Measurements from ENCODE around the gene MBTPS1. TPM values are rescaled to one million over a fixed set of nuclear protein-coding genes. Genes with fewer than 3 reads are reported as not detected.

The MBTPS1 gene
- polyA plus RNA-seq, 3 donors, result 29.8 to 56.3 (median 46.8) TPM

GRCh38 chr16:84033251-84034195 is 83.2 kb downstream of the MBTPS1 start:
- no peak overlapping the region for H3K27ac ChIP-seq (ENCODE audit: low read depth, low read length)
- 80 to 85% (median 83%) methylated on average over 25 of the region's 25 CpGs for WGBS, 3 donors

GRCh38 chr16:84032458-84033178 is 84.1 kb downstream of the MBTPS1 start:
- 73 to 76% (median 76%) methylated on average over 15 of the region's 15 CpGs for WGBS, 3 donors
- no peak overlapping the region for H3K27ac ChIP-seq (ENCODE audit: low read depth, low read length)

GRCh38 chr16:84031556-84031955 is 85.2 kb downstream of the MBTPS1 start:
- no peak overlapping the region for H3K27ac ChIP-seq (ENCODE audit: low read depth, low read length)
- 68 to 83% (median 78%) methylated on average over 17 of the region's 17 CpGs for WGBS, 3 donors

- no peak overlapping the region for H3K27ac ChIP-seq (ENCODE audit: low read depth, low read length)
- 59 to 79% (median 65%) methylated on average over 14 of the region's 14 CpGs for WGBS, 3 donors
Observed at GRCh38 chr16:84029297-84030047, 87.3 kb downstream of the MBTPS1 start.

- no peak overlapping the region for H3K27ac ChIP-seq (ENCODE audit: low read depth, low read length)
- 69 to 83% (median 70%) methylated on average over 15 of the region's 15 CpGs for WGBS, 3 donors
Observed at GRCh38 chr16:84027625-84028024, 89.1 kb downstream of the MBTPS1 start.

GRCh38 chr16:84026606-84027005 is 90.1 kb downstream of the MBTPS1 start:
- 82 to 89% (median 88%) methylated on average over 10 of the region's 10 CpGs for WGBS, 3 donors
- no peak overlapping the region for H3K27ac ChIP-seq (ENCODE audit: low read depth, low read length)

GRCh38 chr16:84024854-84025253 is 91.9 kb downstream of the MBTPS1 start:
- H3K27ac ChIP-seq (ENCODE audit: low read depth, low read length), result no peak overlapping the region
- WGBS, 3 donors, result 57 to 88% (median 58%) methylated on average over 9 of the region's 9 CpGs

GRCh38 chr16:84022644-84023043 is 94.1 kb downstream of the MBTPS1 start:
- WGBS, 3 donors, result 69 to 86% (median 72%) methylated on average over 11 of the region's 11 CpGs
- no peak overlapping the region for H3K27ac ChIP-seq (ENCODE audit: low read depth, low read length)

GRCh38 chr16:84021488-84021887 is 95.3 kb downstream of the MBTPS1 start:
- WGBS, 3 donors, result 77 to 92% (median 92%) methylated on average over 5 of the region's 5 CpGs
- H3K27ac ChIP-seq (ENCODE audit: low read depth, low read length), result no peak overlapping the region

GRCh38 chr16:84020353-84020752 is 96.4 kb downstream of the MBTPS1 start:
- 92 to 94% (median 93%) methylated on average over 9 of the region's 9 CpGs for WGBS, 3 donors
- H3K27ac ChIP-seq (ENCODE audit: low read depth, low read length), result no peak overlapping the region

GRCh38 chr16:84018710-84019109 is 98.0 kb downstream of the MBTPS1 start:
- WGBS, 3 donors, result 85 to 87% (median 86%) methylated on average over 4 of the region's 4 CpGs
- no peak overlapping the region for H3K27ac ChIP-seq (ENCODE audit: low read depth, low read length)

- no peak overlapping the region for H3K27ac ChIP-seq (ENCODE audit: low read depth, low read length)
- 90 to 94% (median 92%) methylated on average over 12 of the region's 12 CpGs for WGBS, 3 donors
Observed at GRCh38 chr16:84016477-84016876, 100.3 kb downstream of the MBTPS1 start.

- WGBS, 3 donors, result 82 to 87% (median 83%) methylated on average over 12 of the region's 12 CpGs
- H3K27ac ChIP-seq (ENCODE audit: low read depth, low read length), result no peak overlapping the region
Observed at GRCh38 chr16:84015399-84015798, 101.3 kb downstream of the MBTPS1 start.

GRCh38 chr16:84014570-84015327 is 102.0 kb downstream of the MBTPS1 start:
- no peak overlapping the region for H3K27ac ChIP-seq (ENCODE audit: low read depth, low read length)
- 71 to 75% (median 72%) methylated on average over 14 of the region's 14 CpGs for WGBS, 3 donors

GRCh38 chr16:84013787-84014569 is 102.8 kb downstream of the MBTPS1 start:
- WGBS, 3 donors, result 11 to 12% (median 12%) methylated on average over 14 of the region's 14 CpGs
- no peak overlapping the region for H3K27ac ChIP-seq (ENCODE audit: low read depth, low read length)

- H3K27ac ChIP-seq (ENCODE audit: low read depth, low read length), result no peak overlapping the region
- WGBS, 3 donors, result 76 to 88% (median 84%) methylated on average over 6 of the region's 6 CpGs
Observed at GRCh38 chr16:84009282-84009681, 107.5 kb downstream of the MBTPS1 start.

- H3K27ac ChIP-seq (ENCODE audit: low read depth, low read length), result no peak overlapping the region
- 61 to 69% (median 62%) methylated on average over 8 of the region's 8 CpGs for WGBS, 3 donors
Observed at GRCh38 chr16:84007965-84008364, 108.8 kb downstream of the MBTPS1 start.
